DND-41 (cell line): ENCODE data around the gene NR2C2AP.

ENCODE experiments used
- ATAC-seq: fragments of 200-7000 bp; cut with Tn5 transposase; 3 replicates; pipeline ENCODE4 v1.9.1; 2021; ENCODE audit warnings: low read depth; ENCODE audit not compliant: insufficient read depth
- DNase-seq: peaks from one replicate; pipeline ENCODE4 v3.0.0-alpha.2; 2020
- H2AFZ ChIP-seq: 2 replicates; pipeline ENCODE4 v1.6.0; 2012; ENCODE audit warnings: low read depth, low read length
- H3K27ac ChIP-seq: 2 replicates; pipeline ENCODE4 v1.5.1; 2012; ENCODE audit warnings: low read length, inconsistent platforms
- H3K27me3 ChIP-seq: fragments of 200-600 bp; sonication (generic); 2 replicates; pipeline ENCODE4 v1.6.0; 2012; ENCODE audit warnings: low read length, mild to moderate bottlenecking, inconsistent platforms; ENCODE audit not compliant: insufficient read depth, poor library complexity
- H3K36me3 ChIP-seq: 2 replicates; pipeline ENCODE4 v1.5.1; 2012; ENCODE audit warnings: low read length, inconsistent platforms; ENCODE audit not compliant: insufficient read depth
- H3K4me1 ChIP-seq: 2 replicates; pipeline ENCODE4 v1.5.1; 2012; ENCODE audit warnings: mild to moderate bottlenecking, low read length; ENCODE audit not compliant: insufficient read depth
- H3K4me2 ChIP-seq: 2 replicates; pipeline ENCODE4 v1.6.0; 2012; ENCODE audit warnings: mild to moderate bottlenecking, moderate library complexity, low read length, inconsistent platforms; ENCODE audit not compliant: insufficient read depth
- H3K4me3 ChIP-seq, 2 experiments: fragments of 200-600 bp in 1 of 2; shearing (Covaris generic) in 1 of 2; 2 replicates each; pipeline ENCODE4 v1.5.1; 2012 to 2016; ENCODE audit warnings: inconsistent platforms in 2 of 2, low read length in 2 of 2, mild to moderate bottlenecking in 2 of 2, low read depth in 1 of 2, moderate library complexity in 1 of 2
- H3K79me2 ChIP-seq: 2 replicates; pipeline ENCODE4 v1.6.0; 2012; ENCODE audit warnings: low read length, inconsistent platforms; ENCODE audit not compliant: insufficient read depth
- H3K9ac ChIP-seq: 2 replicates; pipeline ENCODE4 v1.6.0; 2012; ENCODE audit warnings: low read depth, mild to moderate bottlenecking, inconsistent platforms, low read length, moderate library complexity
- H3K9me3 ChIP-seq: 2 replicates; pipeline ENCODE4 v1.5.1; 2012; ENCODE audit warnings: low read length, moderate library complexity, mild to moderate bottlenecking, inconsistent platforms; ENCODE audit not compliant: insufficient read depth, severe bottlenecking
- H4K20me1 ChIP-seq: 2 replicates; pipeline ENCODE4 v1.6.0; 2012; ENCODE audit warnings: low read length; ENCODE audit not compliant: insufficient read depth
- EZH2 ChIP-seq: IDR thresholded peaks from 3 replicates; pipeline ENCODE4 v1.6.1; 2012; ENCODE audit warnings: borderline replicate concordance, low read depth, mild to moderate bottlenecking, moderate library complexity, low read length, inconsistent platforms; ENCODE audit not compliant: severe bottlenecking
- TF ChIP-seq, protein P1 (sequence below): IDR thresholded peaks from 2 replicates; pipeline ENCODE4 v1.5.1; 2012; ENCODE audit warnings: borderline replicate concordance, low read length, moderate library complexity, mild to moderate bottlenecking; ENCODE audit not compliant: poor library complexity, severe bottlenecking; ENCODE audit errors: extremely low read depth

Gene NR2C2AP

DNA sequence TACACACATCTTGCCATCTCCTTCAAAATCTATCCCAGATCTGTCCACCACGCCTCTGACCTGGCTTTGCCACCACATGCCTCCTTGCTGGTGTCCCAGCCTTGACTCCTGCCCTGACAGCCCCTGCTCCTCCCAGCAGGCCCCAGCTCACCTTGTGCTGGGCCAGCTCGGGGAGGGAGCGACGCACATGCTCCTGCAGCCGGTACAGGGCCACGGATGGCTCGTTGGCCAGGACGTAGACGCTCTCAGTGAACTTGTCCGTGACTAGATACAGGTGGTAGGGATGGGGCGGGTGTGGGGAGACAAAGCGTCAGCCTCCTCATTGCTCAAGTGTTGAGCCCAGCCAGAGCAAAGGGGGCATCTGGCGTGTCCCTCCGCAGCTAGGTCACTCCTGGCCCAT is 16.5 kb downstream of the NR2C2AP start:
- Histone ChIP-seq H3K27ac (no peak overlapping the region), H2AFZ (no peak overlapping the region)

GRCh38 chr19:19185853-19186740 is 17.1 kb downstream of the NR2C2AP start:
- Histone ChIP-seq H3K27me3 (no peaks in the 10 kb centered on the region), H3K4me1 (peaks cover 22% of the 10 kb centered on the region), H3K4me2 (no peak overlapping the region), H3K9ac (no peak overlapping the region), H3K4me3 (no peak overlapping the region), H3K79me2 (peaks cover 27% of the 10 kb centered on the region), H3K27ac (no peak overlapping the region), H4K20me1 (peaks cover 20% of the 10 kb centered on the region; the same call in 1 of the 2 replicates), H3K36me3 (peaks cover 36% of the 10 kb centered on the region), H3K9me3 (no peaks in the 10 kb centered on the region), H2AFZ (no peak overlapping the region)
- ATAC-seq (peak; percentile 97), DNase-seq (peak; percentile 68)
- TF ChIP-seq EZH2 = no peak
- TF ChIP-seq, protein P1, sequence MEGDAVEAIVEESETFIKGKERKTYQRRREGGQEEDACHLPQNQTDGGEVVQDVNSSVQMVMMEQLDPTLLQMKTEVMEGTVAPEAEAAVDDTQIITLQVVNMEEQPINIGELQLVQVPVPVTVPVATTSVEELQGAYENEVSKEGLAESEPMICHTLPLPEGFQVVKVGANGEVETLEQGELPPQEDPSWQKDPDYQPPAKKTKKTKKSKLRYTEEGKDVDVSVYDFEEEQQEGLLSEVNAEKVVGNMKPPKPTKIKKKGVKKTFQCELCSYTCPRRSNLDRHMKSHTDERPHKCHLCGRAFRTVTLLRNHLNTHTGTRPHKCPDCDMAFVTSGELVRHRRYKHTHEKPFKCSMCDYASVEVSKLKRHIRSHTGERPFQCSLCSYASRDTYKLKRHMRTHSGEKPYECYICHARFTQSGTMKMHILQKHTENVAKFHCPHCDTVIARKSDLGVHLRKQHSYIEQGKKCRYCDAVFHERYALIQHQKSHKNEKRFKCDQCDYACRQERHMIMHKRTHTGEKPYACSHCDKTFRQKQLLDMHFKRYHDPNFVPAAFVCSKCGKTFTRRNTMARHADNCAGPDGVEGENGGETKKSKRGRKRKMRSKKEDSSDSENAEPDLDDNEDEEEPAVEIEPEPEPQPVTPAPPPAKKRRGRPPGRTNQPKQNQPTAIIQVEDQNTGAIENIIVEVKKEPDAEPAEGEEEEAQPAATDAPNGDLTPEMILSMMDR = peak; percentile 85

More for the DNA sequence above, 16.5 kb downstream of the NR2C2AP start:
- H3K36me3 ChIP-seq = peaks cover 30% of the 10 kb centered on the region
- ATAC-seq = no peak
- H3K27me3 ChIP-seq = no peaks in the 10 kb centered on the region
- H3K4me2 ChIP-seq = no peak overlapping the region
- no peak overlapping the region for H3K9ac ChIP-seq
- peaks cover 25% of the 10 kb centered on the region for H3K4me1 ChIP-seq
- H3K79me2 ChIP-seq = peaks cover 34% of the 10 kb centered on the region
- H4K20me1 ChIP-seq = peaks cover 26% of the 10 kb centered on the region
- H3K9me3 ChIP-seq = no peaks in the 10 kb centered on the region
- no peak for DNase-seq
- TF ChIP-seq, protein P1 = no peak
- TF ChIP-seq EZH2 = no peak
- H3K4me3 ChIP-seq = no peak overlapping the region

GRCh38 chr19:19181488-19181998 is 21.7 kb downstream of the NR2C2AP start:
- TF ChIP-seq EZH2 = no peak
- TF ChIP-seq, protein P1 = no peak

More at GRCh38 chr19:19181488-19181998, 21.7 kb downstream of the NR2C2AP start:
- Histone ChIP-seq H3K9me3 (no peaks in the 10 kb centered on the region), H3K4me3 (no peak overlapping the region), H3K9ac (no peak overlapping the region), H3K4me2 (no peak overlapping the region), H3K4me1 (no peaks in the 10 kb centered on the region), H3K27me3 (no peaks in the 10 kb centered on the region), H3K79me2 (peaks cover 3% of the 10 kb centered on the region; the same call in 1 of the 2 replicates), H3K36me3 (peaks cover 63% of the 10 kb centered on the region), H3K27ac (no peak overlapping the region), H4K20me1 (0 out of 2 replicates have a peak, but pooled peaks cover 7% of the 10 kb centered on the region), H2AFZ (no peak overlapping the region)
- ATAC-seq = no peak
- no peak for DNase-seq
